Esophagus squamous epithelium (tissue), 5 donors: ENCODE results near the gene B3GALT2. TPM values are rescaled to one million over a fixed set of nuclear protein-coding genes. Genes with fewer than 3 reads are reported as not detected.
A peak's percentile ranks its signal among the peaks of the same experiment; 100 is the strongest.

Source experiments
- DNase-seq: peaks from one replicate; lab custom pipeline; 2025; lab: John Stamatoyannopoulos, UW
- H3K27ac ChIP-seq, 4 donors: fragments of 200-600 bp; sonication (generic); one replicate each; pipeline ENCODE4 v1.5.1; 2016 to 2019; ENCODE audit warnings: mild to moderate bottlenecking in 1 of 4
- H3K27me3 ChIP-seq, 4 donors: fragments of 200-600 bp; sonication (generic); 1 replicate in 3 of 4; 2 replicates in 1 of 4; pipeline versions ENCODE4 v1.5.1 to v1.6.0; 2017 to 2021; ENCODE audit warnings: antibody characterized with exemption in 1 of 4
- H3K36me3 ChIP-seq, 3 donors: fragments of 200-600 bp; sonication (generic); one replicate each; pipeline ENCODE4 v1.5.1; 2016 to 2019
- H3K4me1 ChIP-seq, 3 donors: fragments of 200-600 bp; sonication (generic); one replicate each; pipeline ENCODE4 v1.5.1; 2017 to 2019
- H3K4me3 ChIP-seq, 4 donors: fragments of 200-600 bp; sonication (generic); 1 replicate in 3 of 4; 2 replicates in 1 of 4; pipeline ENCODE4 v1.5.1; 2016 to 2019; ENCODE audit warnings: mild to moderate bottlenecking in 2 of 4, moderate library complexity in 1 of 4
- H3K9me3 ChIP-seq, 3 donors: fragments of 200-600 bp; sonication (generic); one replicate each; pipeline ENCODE4 v1.5.1; 2016 to 2019
- CTCF ChIP-seq, 6 experiments: fragments of 450-650 bp in 4 of 6; fragments of 200-600 bp in 2 of 6; sonication (generic) in 2 of 6; IDR thresholded peaks; one replicate each; pipeline ENCODE4 v1.5.1; 2016 to 2019; ENCODE audit warnings: antibody characterized with exemption in 6 of 6, mild to moderate bottlenecking in 4 of 6, moderate library complexity in 4 of 6
- POLR2A ChIP-seq, 4 donors: fragments of 450-650 bp; IDR thresholded peaks; one replicate each; pipeline ENCODE4 v1.6.1; 2017; ENCODE audit warnings: antibody characterized with exemption in 4 of 4, mild to moderate bottlenecking in 4 of 4, moderate library complexity in 3 of 4
- WGBS, 2 donors: methylation state at CpG; one replicate each; pipeline ENCODE4 v1.1.5; 2018; 5-methylcytosine and 5-hydroxymethylcytosine counted together
- intact Hi-C: fragments of 100-400 bp; cut with DNase I; formaldehyde crosslinking; loops from one replicate; pipeline ENCODE4 v1.15.0; 2022
- total RNA-seq, 4 donors: library from RNA; depleted of rRNA; stranded (reverse); fragments of >200 nt; gene quantifications; one replicate each; pipeline ENCODE4 v1.1.0, GENCODE V29; 2016
- donor health status: DM: yes; HTN: yes; CAD: no.

Gene B3GALT2
- total RNA-seq, 4 donors from 2014 or later, result 0.08 to 1.5 (median 0.48) TPM

- peaks cover 0 to 5% (median 0%) of the 10 kb centered on the region in 3 donors for H3K4me1 ChIP-seq
- intact Hi-C loops, result no loop called here
- H3K27ac ChIP-seq, result peak overlapping the region in 2 of 4 donors; percentile 0 to 8
- WGBS, 2 donors, result 33 to 60% methylated on average over 1 of the region's 1 CpG
- no peak overlapping the region for H3K4me3 ChIP-seq
- H3K27me3 ChIP-seq, result no peaks in the 10 kb centered on the region
- TF ChIP-seq CTCF (IDR thresholded peaks at IDR 0.05) (no peak), POLR2A (IDR thresholded peaks at IDR 0.05) (no peak)
- no peak for DNase-seq
- peaks cover 0 to 57% (median 0%) of the 10 kb centered on the region in 3 donors for H3K36me3 ChIP-seq
- H3K9me3 ChIP-seq, result peaks cover 0 to 11% (median 0%) of the 10 kb centered on the region in 3 donors
These were observed 25.1 kb upstream of the B3GALT2 start for GRCh38 chr1:193211539-193211938.

GRCh38 chr1:193210996-193211395 lies 24.6 kb upstream of the B3GALT2 start:
- intact Hi-C loops, result no loop called here
- WGBS, 2 donors, result 94 to 95% methylated on average over 7 of the region's 7 CpGs
- Histone ChIP-seq H3K27ac (peak overlapping the region in 1 of 4 donors; percentile 0), H3K9me3 (peaks cover 0 to 12% (median 0%) of the 10 kb centered on the region in 3 donors), H3K4me1 (peaks cover 0 to 5% (median 0%) of the 10 kb centered on the region in 3 donors), H3K4me3 (no peak overlapping the region), H3K27me3 (no peaks in the 10 kb centered on the region), H3K36me3 (peaks cover 0 to 58% (median 0%) of the 10 kb centered on the region in 3 donors)
- no peak for DNase-seq
- TF ChIP-seq CTCF (IDR thresholded peaks at IDR 0.05), result no peak
- no peak for TF ChIP-seq POLR2A (IDR thresholded peaks at IDR 0.05)

GRCh38 chr1:193201021-193201420 lies 14.6 kb upstream of the B3GALT2 start:
- Histone ChIP-seq H3K4me1 (no peaks in the 10 kb centered on the region), H3K4me3 (no peak overlapping the region), H3K27ac (no peak overlapping the region), H3K36me3 (peaks cover 0 to 25% (median 0%) of the 10 kb centered on the region in 3 donors), H3K9me3 (no peaks in the 10 kb centered on the region), H3K27me3 (no peaks in the 10 kb centered on the region)
- no peak for TF ChIP-seq POLR2A (IDR thresholded peaks at IDR 0.05)
- TF ChIP-seq CTCF (IDR thresholded peaks at IDR 0.05), result no peak
- DNase-seq, result no peak
- 93 to 98% methylated on average over 2 of the region's 2 CpGs for WGBS, 2 donors
- intact Hi-C loops, result no loop called here

GRCh38 chr1:193199940-193200339 lies 13.5 kb upstream of the B3GALT2 start:
- intact Hi-C loops, result no loop called here
- no peaks in the 10 kb centered on the region for H3K27me3 ChIP-seq
- no peak for DNase-seq
- WGBS, 2 donors, result 95% methylated on average over 4 of the region's 4 CpGs
- H3K36me3 ChIP-seq, result peaks cover 0 to 15% (median 0%) of the 10 kb centered on the region in 3 donors
- H3K4me1 ChIP-seq, result no peaks in the 10 kb centered on the region
- no peak overlapping the region for H3K4me3 ChIP-seq
- no peak for TF ChIP-seq POLR2A (IDR thresholded peaks at IDR 0.05)
- TF ChIP-seq CTCF (IDR thresholded peaks at IDR 0.05), result no peak
- no peaks in the 10 kb centered on the region for H3K9me3 ChIP-seq
- no peak overlapping the region for H3K27ac ChIP-seq

- H3K27me3 ChIP-seq, result no peaks in the 10 kb centered on the region
- no peak overlapping the region for H3K27ac ChIP-seq
- 91 to 92% methylated on average over 8 of the region's 8 CpGs for WGBS, 2 donors
- intact Hi-C loops, result no loop called here
- peaks cover 0 to 35% (median 0%) of the 10 kb centered on the region in 3 donors for H3K4me1 ChIP-seq
- no peak for DNase-seq
- peaks cover 0 to 8% (median 4%) of the 10 kb centered on the region in 3 donors for H3K36me3 ChIP-seq
- H3K4me3 ChIP-seq, result no peak overlapping the region
- TF ChIP-seq POLR2A (IDR thresholded peaks at IDR 0.05), result no peak
- peaks cover 0 to 8% (median 5%) of the 10 kb centered on the region in 3 donors for H3K9me3 ChIP-seq
These were observed 6.2 kb upstream of the B3GALT2 start for GRCh38 chr1:193192586-193192985.
